K562 (cell line): ENCODE results near the gene COX6A2.
"Not testable (repeated sequence)": the region's sequence is repeated elsewhere in the genome, so short reads cannot be mapped to it uniquely, and the experiment has no call there.

Experiments used
- CREB1 ChIP-seq, 2 experiments: sonication (generic) in 1 of 2; formaldehyde crosslinking in 1 of 2; IDR thresholded peaks; 2 replicates each; pipeline versions ENCODE4 v1.6.1 to v1.8.0; 2012 to 2022; ENCODE audit warnings: inconsistent platforms in 1 of 2, mild to moderate bottlenecking in 1 of 2, missing genetic modification reagents in 1 of 2, moderate library complexity in 1 of 2
- CTBP1 ChIP-seq: fragments of 450-650 bp; IDR thresholded peaks from 2 replicates; pipeline ENCODE4 v1.6.1; 2016; ENCODE audit warnings: borderline replicate concordance
- CTCF ChIP-seq, 3 experiments: IDR thresholded peaks in 2 of 3; conservative IDR thresholded peaks in 1 of 3; 2 replicates each; pipeline ENCODE4 v1.5.1; 2011 to 2012; ENCODE audit warnings: low read length in 3 of 3, mild to moderate bottlenecking in 3 of 3, control low read depth in 2 of 3, improper control_type of control experiment in 1 of 3, inconsistent platforms in 1 of 3, low read depth in 1 of 3, mixed read lengths in 1 of 3, moderate library complexity in 1 of 3; ENCODE audit not compliant: insufficient read depth in 2 of 3
- ELF1 ChIP-seq: fragments of 200-800 bp; sonication (Bioruptor generic); IDR thresholded peaks from 2 replicates; pipeline ENCODE4 v1.6.1; 2016; ENCODE audit warnings: missing genetic modification characterization, missing compliant biosample characterization
- HDAC6 ChIP-seq: IDR thresholded peaks from 2 replicates; pipeline ENCODE4 v1.6.1; 2012; ENCODE audit warnings: low read depth, mild to moderate bottlenecking, control low read depth, inconsistent platforms, low read length, moderate library complexity
- NCOR1 ChIP-seq: fragments of 450-650 bp; IDR thresholded peaks from 2 replicates; pipeline ENCODE4 v1.6.1; 2016; ENCODE audit warnings: mild to moderate bottlenecking, moderate library complexity
- THRA ChIP-seq: fragments of 450-650 bp; IDR thresholded peaks from 2 replicates; pipeline ENCODE4 v1.6.1; 2017; ENCODE audit warnings: mild to moderate bottlenecking, moderate library complexity
- ZNF77 ChIP-seq: fragments of 250-450 bp; sonication (Bioruptor Pico); IDR thresholded peaks from 2 replicates; pipeline ENCODE4 v1.5.0; 2020
- ZNF830 ChIP-seq: fragments of 250-450 bp; sonication (Bioruptor Pico); IDR thresholded peaks from 2 replicates; pipeline ENCODE4 v1.5.0; 2021; ENCODE audit warnings: mild to moderate bottlenecking

- not testable (repeated sequence) for TF ChIP-seq CREB1 (IDR thresholded peaks at IDR 0.05); CREB1 (CRISPR knock-in tag; IDR thresholded peaks at IDR 0.05); THRA; NCOR1; CTCF (IDR thresholded peaks at IDR 0.05 in 2 of 3, conservative IDR thresholded peaks at IDR 0.05 in 1 of 3; ENCODE audit: insufficient read depth in 2 of 3, low read depth in 1 of 3, low read length in 3 of 3); CTBP1; HDAC6; ZNF830 (CRISPR knock-in tag); ELF1 (tag); ZNF77 (CRISPR knock-in tag)
Measured at GRCh38 chr16:31417036-31417435, 11.1 kb downstream of the COX6A2 start.
